H9 (cell line): ENCODE measurements around the gene DSCAM. TPM values are rescaled to one million over a fixed set of nuclear protein-coding genes. Genes with fewer than 3 reads are reported as not detected.

ENCODE experiments used
- DNase-seq: peaks from one replicate; pipeline ENCODE4 v3.0.0-alpha.2; 2017
- H2AFZ ChIP-seq: one replicate; pipeline ENCODE4 v1.6.1; 2013; ENCODE audit warnings: mild to moderate bottlenecking, low read length, control low read depth, moderate library complexity
- H2AK5ac ChIP-seq: 2 replicates; pipeline ENCODE4 v1.6.1; 2013; ENCODE audit warnings: low read length, control low read depth, mixed read lengths; ENCODE audit not compliant: insufficient read length
- H2BK120ac ChIP-seq: one replicate; pipeline ENCODE4 v1.6.1; 2013; ENCODE audit warnings: low read depth, mild to moderate bottlenecking, low read length, control low read depth, inconsistent platforms; ENCODE audit not compliant: poor library complexity, severe bottlenecking
- H2BK12ac ChIP-seq: 2 replicates; pipeline ENCODE4 v1.6.1; 2013; ENCODE audit warnings: low read length, control low read depth, mixed read lengths, low read depth; ENCODE audit not compliant: insufficient read length
- H2BK15ac ChIP-seq: 2 replicates; pipeline ENCODE4 v1.6.1; 2013; ENCODE audit warnings: low read depth, low read length, control low read depth
- H2BK20ac ChIP-seq: one replicate; pipeline ENCODE4 v1.6.1; 2013; ENCODE audit warnings: low read depth, mild to moderate bottlenecking, low read length, control low read depth, inconsistent platforms; ENCODE audit not compliant: poor library complexity, severe bottlenecking
- H2BK5ac ChIP-seq: 2 replicates; pipeline ENCODE4 v1.6.1; 2013; ENCODE audit warnings: low read length, control low read depth, mixed read lengths; ENCODE audit not compliant: insufficient read length
- H3K14ac ChIP-seq: 2 replicates; pipeline ENCODE4 v1.6.1; 2013; ENCODE audit warnings: low read length, control low read depth; ENCODE audit not compliant: insufficient read depth
- H3K18ac ChIP-seq: 2 replicates; pipeline ENCODE4 v1.6.1; 2013; ENCODE audit warnings: low read depth, mild to moderate bottlenecking, mixed read lengths, low read length, control low read depth; ENCODE audit not compliant: insufficient read length
- H3K23ac ChIP-seq: 2 replicates; pipeline ENCODE4 v1.6.1; 2013; ENCODE audit warnings: low read length, control low read depth, mixed read lengths, low read depth; ENCODE audit not compliant: insufficient read length
- H3K23me2 ChIP-seq: 2 replicates; pipeline ENCODE4 v1.6.1; 2013; ENCODE audit warnings: low read depth, mild to moderate bottlenecking, mixed read lengths, low read length, control low read depth; ENCODE audit not compliant: insufficient read length, poor library complexity, severe bottlenecking
- H3K27ac ChIP-seq: 2 replicates; pipeline ENCODE4 v1.5.1; 2013; ENCODE audit warnings: low read length, control low read depth, mixed read lengths, low read depth; ENCODE audit not compliant: insufficient read length
- H3K27me3 ChIP-seq: 2 replicates; pipeline ENCODE4 v1.6.1; 2013; ENCODE audit warnings: low read length, control low read depth, inconsistent platforms; ENCODE audit not compliant: insufficient read depth
- H3K4ac ChIP-seq: 2 replicates; pipeline ENCODE4 v1.6.1; 2013; ENCODE audit warnings: low read depth, mild to moderate bottlenecking, control low read depth, inconsistent platforms, low read length, moderate library complexity
- H3K4me1 ChIP-seq: 2 replicates; pipeline ENCODE4 v1.6.1; 2013; ENCODE audit warnings: low read length, control low read depth, inconsistent platforms; ENCODE audit not compliant: insufficient read depth
- H3K4me2 ChIP-seq: 2 replicates; pipeline ENCODE4 v1.6.1; 2013; ENCODE audit warnings: low read length, control low read depth, mixed read lengths; ENCODE audit not compliant: insufficient read length, insufficient read depth
- H3K56ac ChIP-seq: 2 replicates; pipeline ENCODE4 v1.6.1; 2013; ENCODE audit warnings: low read depth, mild to moderate bottlenecking, mixed read lengths, low read length, control low read depth; ENCODE audit not compliant: insufficient read length
- H3K79me1 ChIP-seq: 2 replicates; pipeline ENCODE4 v1.6.1; 2013; ENCODE audit warnings: low read depth, mild to moderate bottlenecking, moderate library complexity, low read length, control low read depth, inconsistent platforms; ENCODE audit not compliant: insufficient read depth, poor library complexity, severe bottlenecking
- H3K79me2 ChIP-seq: 2 replicates; pipeline ENCODE4 v1.6.1; 2013; ENCODE audit warnings: low read length, control low read depth, inconsistent platforms; ENCODE audit not compliant: insufficient read depth
- H3K9ac ChIP-seq: 2 replicates; pipeline ENCODE4 v1.6.1; 2013; ENCODE audit warnings: low read length, control low read depth, mixed read lengths; ENCODE audit not compliant: insufficient read length; ENCODE audit errors: extremely low read depth
- H3K9me3 ChIP-seq: one replicate; pipeline ENCODE4 v1.6.1; 2013; ENCODE audit warnings: low read depth, low read length, inconsistent platforms; ENCODE audit not compliant: control insufficient read depth
- H3T11ph ChIP-seq: one replicate; pipeline ENCODE4 v1.6.1; 2013; ENCODE audit warnings: mild to moderate bottlenecking, low read length, control low read depth, inconsistent platforms
- H4K20me1 ChIP-seq: one replicate; pipeline ENCODE4 v1.6.1; 2013; ENCODE audit not compliant: control insufficient read depth, insufficient read length, insufficient read depth
- H4K5ac ChIP-seq: 2 replicates; pipeline ENCODE4 v1.6.1; 2013; ENCODE audit warnings: low read depth, mild to moderate bottlenecking, mixed read lengths, low read length, control low read depth; ENCODE audit not compliant: insufficient read length
- H4K8ac ChIP-seq: replicated peaks from 2 replicates; pipeline ENCODE4 v1.6.1; 2013; ENCODE audit warnings: low read length, control low read depth, mixed read lengths, low read depth; ENCODE audit not compliant: insufficient read length
- H4K91ac ChIP-seq: 2 replicates; pipeline ENCODE4 v1.6.1; 2013; ENCODE audit warnings: low read depth, mild to moderate bottlenecking, moderate library complexity, mixed read lengths, low read length, control low read depth; ENCODE audit not compliant: insufficient read length
- H3K27ac Mint-ChIP-seq, 3 experiments: 2 replicates in 2 of 3; 3 replicates in 1 of 3; pipeline ENCODE4 v1.8.0; 2020 to 2021; ENCODE audit warnings: mixed read lengths in 3 of 3, mild to moderate bottlenecking in 1 of 3, moderate library complexity in 1 of 3
- H3K27me3 Mint-ChIP-seq: 2 replicates; pipeline ENCODE4 v1.8.0; 2021; ENCODE audit warnings: low read depth, mild to moderate bottlenecking, moderate library complexity, mixed read lengths
- H3K36me3 Mint-ChIP-seq, 3 experiments: 2 replicates in 2 of 3; 3 replicates in 1 of 3; pipeline ENCODE4 v1.8.0; 2020 to 2021; ENCODE audit warnings: low read depth in 3 of 3, mixed read lengths in 3 of 3; ENCODE audit not compliant: insufficient read depth in 1 of 3
- H3K4me1 Mint-ChIP-seq, 2 experiments: 2 replicates each; pipeline ENCODE4 v1.8.0; 2020; ENCODE audit warnings: mixed read lengths in 2 of 2
- H3K4me3 Mint-ChIP-seq, 2 experiments: 2 replicates in 1 of 2; 3 replicates in 1 of 2; pipeline ENCODE4 v1.8.0; 2020 to 2021; ENCODE audit warnings: mild to moderate bottlenecking in 2 of 2, mixed read lengths in 2 of 2, moderate library complexity in 1 of 2
- H3K9me3 Mint-ChIP-seq, 2 experiments: 2 replicates in 1 of 2; 3 replicates in 1 of 2; pipeline ENCODE4 v1.8.0; 2020; ENCODE audit warnings: mild to moderate bottlenecking in 2 of 2, mixed read lengths in 2 of 2, moderate library complexity in 1 of 2
- CTCF ChIP-seq: fragments of 200-600 bp; sonication (generic); conservative IDR thresholded peaks from 3 replicates; pipeline ENCODE4 v1.8.0; 2021; ENCODE audit warnings: antibody characterized with exemption, mild to moderate bottlenecking
- WGBS: extraction: QIAGEN DNeasy Blood & Tissue Kit; methylation state at CpG from one replicate; pipeline ENCODE4 v1.1.7; 2013; ENCODE audit warnings: missing lambda C conversion rate, low lambda C conversion rate, mixed read lengths; ENCODE audit not compliant: insufficient read length; ENCODE audit errors: extremely low coverage; 5-methylcytosine and 5-hydroxymethylcytosine counted together
- total RNA-seq: library from RNA; stranded (reverse); gene quantifications from 2 replicates; pipeline ENCODE4 v1.2.1, GENCODE V29; 2021

The DSCAM gene
- total RNA-seq, 1 experiment from 2014 or later: 0.17 TPM

- no peaks in the 10 kb centered on the region for H3K36me3 Mint-ChIP-seq
- no CpG with 5 or more reads among the region's 3 CpGs for WGBS
- H2AFZ ChIP-seq: no peak overlapping the region
- no peak for TF ChIP-seq CTCF
- no peaks in the 10 kb centered on the region for H4K20me1 ChIP-seq
- no peak overlapping the region for H3K4me3 Mint-ChIP-seq
- no peak overlapping the region for H4K91ac ChIP-seq
- no peaks in the 10 kb centered on the region for H3K27me3 ChIP-seq
- no peaks in the 10 kb centered on the region for H3K79me1 ChIP-seq
- no peak overlapping the region for H3K18ac ChIP-seq
- H3K27ac Mint-ChIP-seq: no peak overlapping the region
- H2BK20ac ChIP-seq: no peak overlapping the region
- no peak overlapping the region for H3K4me2 ChIP-seq
- no peak overlapping the region for H3K14ac ChIP-seq
- no peak overlapping the region for H2AK5ac ChIP-seq
- no peaks in the 10 kb centered on the region for H3K23me2 ChIP-seq
- no peak overlapping the region for H3T11ph ChIP-seq
- H3K23ac ChIP-seq: no peak overlapping the region
- no peak overlapping the region for H3K4ac ChIP-seq
- H2BK15ac ChIP-seq: no peak overlapping the region
- no peaks in the 10 kb centered on the region for H3K9me3 ChIP-seq
- no peak overlapping the region for H2BK5ac ChIP-seq
- H4K8ac ChIP-seq: no peak overlapping the region
- no peak overlapping the region for H3K27ac ChIP-seq
- H3K9ac ChIP-seq: no peak overlapping the region
- H3K27me3 Mint-ChIP-seq: no peaks in the 10 kb centered on the region
- H3K9me3 Mint-ChIP-seq: no peaks in the 10 kb centered on the region
- H3K79me2 ChIP-seq: no peaks in the 10 kb centered on the region
- no peaks in the 10 kb centered on the region for H3K4me1 ChIP-seq
- no peak for DNase-seq
- H3K56ac ChIP-seq: no peak overlapping the region
- no peak overlapping the region for H2BK120ac ChIP-seq
- no peaks in the 10 kb centered on the region for H3K4me1 Mint-ChIP-seq
- no peak overlapping the region for H2BK12ac ChIP-seq
- H4K5ac ChIP-seq: no peak overlapping the region
Observed at GRCh38 chr21:40788635-40789034, 58.3 kb downstream of the DSCAM start.
